Transverse colon (tissue), 4 donors: Measurements from ENCODE around the gene PRELID3B.

Source experiments
- POLR2A ChIP-seq: fragments of 450-650 bp; IDR thresholded peaks from one replicate; pipeline ENCODE4 v1.6.1; 2016; ENCODE audit warnings: antibody characterized with exemption, mild to moderate bottlenecking, moderate library complexity
- POLR2AphosphoS5 ChIP-seq, 3 donors: sonication (generic); formaldehyde crosslinking; IDR thresholded peaks; one replicate each; pipeline ENCODE4 v1.6.1; 2016; ENCODE audit warnings: antibody characterized with exemption in 3 of 3
- TF ChIP-seq, protein P1 (sequence below), 5 experiments: fragments of 200-600 bp in 3 of 5; fragments of 450-650 bp in 2 of 5; sonication (generic) in 3 of 5; IDR thresholded peaks; 1 replicate in 2 of 5; 2 replicates in 3 of 5; pipeline ENCODE4 v1.5.1; 2016 to 2017; ENCODE audit warnings: antibody characterized with exemption in 5 of 5, inconsistent platforms in 3 of 5, mild to moderate bottlenecking in 2 of 5, moderate library complexity in 1 of 5

DNA sequence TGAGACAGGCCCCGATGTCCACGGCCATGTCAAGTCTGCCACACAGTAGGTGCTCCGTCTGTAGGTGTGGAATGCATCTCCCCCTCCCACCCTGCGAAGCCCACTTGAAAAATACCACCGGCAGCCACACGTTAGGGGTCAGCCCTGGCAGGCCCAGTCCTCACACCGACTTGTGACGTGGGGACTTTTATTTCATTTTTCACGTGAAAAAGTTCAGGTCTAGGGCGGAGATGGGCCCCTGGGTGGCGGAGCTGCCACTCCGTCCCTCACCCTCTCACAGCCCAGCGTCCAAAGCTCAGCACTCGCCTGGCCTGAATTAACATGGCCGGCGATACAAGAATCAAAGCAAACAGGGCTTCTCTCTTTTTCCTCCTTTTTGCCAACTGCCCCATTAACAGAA lies 27.2 kb downstream of the PRELID3B start:
- TF ChIP-seq POLR2A (no peak), POLR2AphosphoS5 (IDR thresholded peaks at IDR 0.05) (no peak)
- TF ChIP-seq, protein P1, sequence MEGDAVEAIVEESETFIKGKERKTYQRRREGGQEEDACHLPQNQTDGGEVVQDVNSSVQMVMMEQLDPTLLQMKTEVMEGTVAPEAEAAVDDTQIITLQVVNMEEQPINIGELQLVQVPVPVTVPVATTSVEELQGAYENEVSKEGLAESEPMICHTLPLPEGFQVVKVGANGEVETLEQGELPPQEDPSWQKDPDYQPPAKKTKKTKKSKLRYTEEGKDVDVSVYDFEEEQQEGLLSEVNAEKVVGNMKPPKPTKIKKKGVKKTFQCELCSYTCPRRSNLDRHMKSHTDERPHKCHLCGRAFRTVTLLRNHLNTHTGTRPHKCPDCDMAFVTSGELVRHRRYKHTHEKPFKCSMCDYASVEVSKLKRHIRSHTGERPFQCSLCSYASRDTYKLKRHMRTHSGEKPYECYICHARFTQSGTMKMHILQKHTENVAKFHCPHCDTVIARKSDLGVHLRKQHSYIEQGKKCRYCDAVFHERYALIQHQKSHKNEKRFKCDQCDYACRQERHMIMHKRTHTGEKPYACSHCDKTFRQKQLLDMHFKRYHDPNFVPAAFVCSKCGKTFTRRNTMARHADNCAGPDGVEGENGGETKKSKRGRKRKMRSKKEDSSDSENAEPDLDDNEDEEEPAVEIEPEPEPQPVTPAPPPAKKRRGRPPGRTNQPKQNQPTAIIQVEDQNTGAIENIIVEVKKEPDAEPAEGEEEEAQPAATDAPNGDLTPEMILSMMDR (IDR thresholded peaks at IDR 0.05), result no peak
